OCI-LY1 (cell line): ENCODE data around the gene DLG1.

ENCODE experiments used
- EZH2 ChIP-seq: fragments of 200-600 bp; sonication (generic), shearing (Covaris generic); IDR thresholded peaks from 2 replicates; pipeline ENCODE4 v1.8.0; 2017; ENCODE audit warnings: borderline replicate concordance, mixed run types, mild to moderate bottlenecking, antibody characterized with exemption, low read length, moderate library complexity, mixed read lengths
- TF ChIP-seq, protein P1 (sequence below): fragments of 200-600 bp; sonication (generic), shearing (Covaris generic); IDR thresholded peaks from 2 replicates; pipeline ENCODE4 v1.5.1; 2017; ENCODE audit warnings: mild to moderate bottlenecking, antibody characterized with exemption, low read length, moderate library complexity, mixed read lengths

GRCh38 chr3:197309528-197310361 lies 11.3 kb upstream of the DLG1 start:
- TF ChIP-seq, protein P1, sequence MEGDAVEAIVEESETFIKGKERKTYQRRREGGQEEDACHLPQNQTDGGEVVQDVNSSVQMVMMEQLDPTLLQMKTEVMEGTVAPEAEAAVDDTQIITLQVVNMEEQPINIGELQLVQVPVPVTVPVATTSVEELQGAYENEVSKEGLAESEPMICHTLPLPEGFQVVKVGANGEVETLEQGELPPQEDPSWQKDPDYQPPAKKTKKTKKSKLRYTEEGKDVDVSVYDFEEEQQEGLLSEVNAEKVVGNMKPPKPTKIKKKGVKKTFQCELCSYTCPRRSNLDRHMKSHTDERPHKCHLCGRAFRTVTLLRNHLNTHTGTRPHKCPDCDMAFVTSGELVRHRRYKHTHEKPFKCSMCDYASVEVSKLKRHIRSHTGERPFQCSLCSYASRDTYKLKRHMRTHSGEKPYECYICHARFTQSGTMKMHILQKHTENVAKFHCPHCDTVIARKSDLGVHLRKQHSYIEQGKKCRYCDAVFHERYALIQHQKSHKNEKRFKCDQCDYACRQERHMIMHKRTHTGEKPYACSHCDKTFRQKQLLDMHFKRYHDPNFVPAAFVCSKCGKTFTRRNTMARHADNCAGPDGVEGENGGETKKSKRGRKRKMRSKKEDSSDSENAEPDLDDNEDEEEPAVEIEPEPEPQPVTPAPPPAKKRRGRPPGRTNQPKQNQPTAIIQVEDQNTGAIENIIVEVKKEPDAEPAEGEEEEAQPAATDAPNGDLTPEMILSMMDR, result no peak
- TF ChIP-seq EZH2, result no peak
